ENCODE data around the gene MBNL3. TPM values are rescaled to one million over a fixed set of nuclear protein-coding genes. Genes with fewer than 3 reads are reported as not detected.
A peak's percentile ranks its signal among the peaks of the same experiment; 100 is the strongest.

Gene MBNL3
- total RNA-seq, 2 experiments from 2014 or later = 15.3 to 19.3 TPM

GRCh38 chrX:132493095-132493494, 4.3 kb upstream of the MBNL3 start:
- ATAC-seq = no peak
- ChIA-PET POLR2A (no interaction called here), CTCF (interaction anchor here (1.5 kb wide), 1 partner anchor 12 kb away, joined by 3 read pairs; no protein-coding TSS in a partner anchor)
- Mint-ChIP-seq H3K9me3 (ENCODE audit: low read depth) (no peaks in the 10 kb centered on the region), H3K4me1 (peaks cover 12% of the 10 kb centered on the region), H3K27me3 (no peaks in the 10 kb centered on the region), H3K4me3 (no peak overlapping the region), H3K27ac (no peak overlapping the region), H3K36me3 (ENCODE audit: low read depth) (no peaks in the 10 kb centered on the region)
- intact Hi-C loops (cut with DNase I, micrococcal nuclease) = no loop called here
- no peak for DNase-seq

DNA sequence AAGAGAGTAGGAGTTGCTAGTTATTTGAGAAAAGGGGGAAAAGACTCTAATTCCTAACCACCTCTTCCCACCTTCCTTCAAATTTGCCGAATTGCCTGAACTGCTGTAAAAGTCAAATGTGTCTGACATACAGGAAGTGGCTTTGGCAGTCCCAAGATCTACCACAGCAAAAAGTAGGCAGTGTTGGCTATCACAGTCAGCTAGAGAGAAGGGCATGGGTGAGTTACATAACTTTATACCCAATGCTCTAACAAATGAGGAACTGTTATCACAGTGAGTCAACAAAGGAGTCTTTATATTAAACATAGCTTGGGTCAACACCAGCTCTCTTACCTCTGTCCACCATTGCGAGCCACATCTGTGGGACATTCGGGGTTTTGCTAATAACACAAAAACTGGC, 2.4 kb upstream of the MBNL3 start:
- ChIA-PET CTCF (interaction anchor here (0.7 to 1.6 kb wide), 4 partner anchors 10 to 130 kb away, joined by 3 to 7 read pairs (median 4); no protein-coding TSS in a partner anchor), POLR2A (interaction anchor here (0.5 kb wide), 1 partner anchor 158 kb away, joined by 9 read pairs; no protein-coding TSS in a partner anchor)
- H3K36me3 Mint-ChIP-seq (ENCODE audit: low read depth) = no peaks in the 10 kb centered on the region
- H3K9me3 Mint-ChIP-seq (ENCODE audit: low read depth) = no peaks in the 10 kb centered on the region
- peak overlapping the region; percentile 86 for H3K4me3 Mint-ChIP-seq
- peaks cover 22% of the 10 kb centered on the region for H3K4me1 Mint-ChIP-seq
- no peak overlapping the region for H3K27ac Mint-ChIP-seq
- DNase-seq = peak; percentile 17
- no peaks in the 10 kb centered on the region for H3K27me3 Mint-ChIP-seq
- intact Hi-C loops (cut with DNase I, micrococcal nuclease) = no loop called here
- ATAC-seq = peak; percentile 43

DNA sequence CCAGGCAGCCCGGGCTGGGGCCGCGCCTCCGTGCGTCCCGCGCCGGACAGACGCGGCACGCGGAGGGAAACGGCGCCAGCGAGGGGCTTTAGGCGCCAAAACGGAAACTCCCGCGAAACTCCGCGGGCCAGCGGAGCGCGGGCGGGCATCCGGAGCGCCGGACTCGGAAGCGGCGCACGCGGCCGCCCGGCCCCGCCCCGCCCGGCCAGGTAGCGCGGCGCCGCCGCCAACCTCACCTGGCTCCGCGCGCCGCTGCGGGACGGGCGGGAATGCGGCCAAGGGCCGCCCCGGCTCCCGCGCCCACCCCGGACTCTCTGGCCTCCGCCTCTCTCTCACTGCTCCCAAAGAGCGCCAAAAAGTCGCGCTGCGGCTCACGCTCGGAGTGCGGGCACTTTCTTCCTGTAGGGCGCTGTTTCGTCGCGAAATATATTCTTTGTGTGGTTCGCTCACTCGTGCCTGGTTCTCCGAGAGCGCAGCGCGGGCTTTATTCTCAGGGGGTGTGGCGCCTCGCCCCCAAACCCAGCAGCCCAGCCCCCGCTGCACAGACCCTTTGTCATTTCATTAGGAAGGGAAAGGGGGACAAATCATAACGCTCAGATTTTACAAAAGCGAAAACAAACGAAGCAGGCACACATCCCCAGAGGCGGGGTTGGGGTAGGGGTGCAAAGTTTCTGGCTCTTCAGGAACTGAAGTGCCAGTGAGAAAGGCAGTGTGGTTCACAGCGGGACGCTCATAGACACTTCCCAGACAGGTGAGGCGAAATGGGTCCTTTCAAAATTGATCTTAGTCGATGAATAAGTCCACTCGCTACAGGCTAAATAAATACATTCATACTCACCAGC, 961 bp upstream of the MBNL3 start:
- no peaks in the 10 kb centered on the region for H3K9me3 Mint-ChIP-seq (ENCODE audit: low read depth)
- ChIA-PET POLR2A (interaction anchor here (0.5 to 0.7 kb wide), 2 partner anchors 47 to 456 kb away, joined by 3 to 4 read pairs; no protein-coding TSS in a partner anchor), CTCF (interaction anchor here (1.6 kb wide), 1 partner anchor 9 kb away, joined by 3 read pairs; no protein-coding TSS in a partner anchor)
- H3K4me3 Mint-ChIP-seq = peak overlapping the region; percentile 86
- H3K36me3 Mint-ChIP-seq (ENCODE audit: low read depth) = no peaks in the 10 kb centered on the region
- peak overlapping the region; percentile 91 for H3K27ac Mint-ChIP-seq
- ATAC-seq = peak; percentile 19
- H3K27me3 Mint-ChIP-seq = no peaks in the 10 kb centered on the region
- peaks cover 34% of the 10 kb centered on the region for H3K4me1 Mint-ChIP-seq
- intact Hi-C loops (cut with DNase I, micrococcal nuclease) = loop anchor here (1.0 to 10.0 kb wide), 9 partner anchors 9 to 672 kb away; partner anchors contain the start of gene STK26 (in 2 of the 2)
- DNase-seq = peak; percentile 53

GRCh38 chrX:132488180-132488705, 595 bp downstream of the MBNL3 start:
- ChIA-PET POLR2A (interaction anchor here (0.7 kb wide), 1 partner anchor 273 kb away, joined by 3 read pairs; no protein-coding TSS in a partner anchor), CTCF (no interaction called here)
- Mint-ChIP-seq H3K9me3 (ENCODE audit: low read depth) (no peaks in the 10 kb centered on the region), H3K27ac (peak overlapping the region; percentile 98), H3K4me3 (peak overlapping the region; percentile 83), H3K27me3 (no peaks in the 10 kb centered on the region), H3K4me1 (peaks cover 48% of the 10 kb centered on the region), H3K36me3 (ENCODE audit: low read depth) (no peaks in the 10 kb centered on the region)
- ATAC-seq (peak; percentile 63), DNase-seq (peak; percentile 55)
- intact Hi-C loops (cut with DNase I, micrococcal nuclease) = loop anchor here (1.0 to 10.0 kb wide), 8 partner anchors 8 to 671 kb away; partner anchors contain the start of gene STK26 (in 2 of the 2)

GRCh38 chrX:132486599-132487178, 2.1 kb downstream of the MBNL3 start:
- DNase-seq (no peak), ATAC-seq (no peak)
- intact Hi-C loops (cut with DNase I, micrococcal nuclease) = loop anchor here (5.0 to 10.0 kb wide), 7 partner anchors 128 to 669 kb away; partner anchors contain the start of gene STK26 (in 2 of the 2)
- H3K27ac Mint-ChIP-seq = peak overlapping the region; percentile 6
- no peaks in the 10 kb centered on the region for H3K27me3 Mint-ChIP-seq
- CTCF ChIA-PET = no interaction called here
- H3K4me1 Mint-ChIP-seq = peaks cover 54% of the 10 kb centered on the region
- H3K4me3 Mint-ChIP-seq = no peak overlapping the region
- no peaks in the 10 kb centered on the region for H3K36me3 Mint-ChIP-seq (ENCODE audit: low read depth)
- POLR2A ChIA-PET = interaction anchor here (0.6 kb wide), 1 partner anchor 35 kb away, joined by 4 read pairs; no protein-coding TSS in a partner anchor
- H3K9me3 Mint-ChIP-seq (ENCODE audit: low read depth) = no peaks in the 10 kb centered on the region

GRCh38 chrX:132483951-132484350, 4.9 kb downstream of the MBNL3 start:
- DNase-seq = no peak
- H3K36me3 Mint-ChIP-seq (ENCODE audit: low read depth) = no peaks in the 10 kb centered on the region
- H3K9me3 Mint-ChIP-seq (ENCODE audit: low read depth) = no peaks in the 10 kb centered on the region
- peaks cover 61% of the 10 kb centered on the region for H3K4me1 Mint-ChIP-seq
- POLR2A ChIA-PET = no interaction called here
- no peak for ATAC-seq
- CTCF ChIA-PET = interaction anchor here (0.6 kb wide), 2 partner anchors 13 to 23 kb away, joined by 3 read pairs; no protein-coding TSS in a partner anchor
- H3K27me3 Mint-ChIP-seq = no peaks in the 10 kb centered on the region
- intact Hi-C loops (cut with DNase I, micrococcal nuclease) = loop anchor here (5.0 to 10.0 kb wide), 4 partner anchors 131 to 459 kb away; partner anchors contain the start of genes RAP2C (in 1 of the 2) and STK26 (in 1 of the 2)
- H3K27ac Mint-ChIP-seq = no peak overlapping the region
- no peak overlapping the region for H3K4me3 Mint-ChIP-seq

- DNase-seq = no peak
- Mint-ChIP-seq H3K27ac (no peak overlapping the region), H3K4me1 (peaks cover 61% of the 10 kb centered on the region), H3K9me3 (ENCODE audit: low read depth) (no peaks in the 10 kb centered on the region), H3K36me3 (ENCODE audit: low read depth) (no peaks in the 10 kb centered on the region), H3K4me3 (no peak overlapping the region), H3K27me3 (no peaks in the 10 kb centered on the region)
- ATAC-seq = no peak
- ChIA-PET POLR2A (no interaction called here), CTCF (interaction anchor here (0.6 kb wide), 2 partner anchors 13 to 24 kb away, joined by 3 read pairs; no protein-coding TSS in a partner anchor)
- intact Hi-C loops (cut with DNase I, micrococcal nuclease) = loop anchor here (5.0 to 10.0 kb wide), 4 partner anchors 131 to 459 kb away; partner anchors contain the start of genes RAP2C (in 1 of the 2) and STK26 (in 1 of the 2)
These were observed 5.3 kb downstream of the MBNL3 start for GRCh38 chrX:132483488-132483887.

- no peak for ATAC-seq
- H3K9me3 Mint-ChIP-seq (ENCODE audit: low read depth) = no peaks in the 10 kb centered on the region
- no peaks in the 10 kb centered on the region for H3K36me3 Mint-ChIP-seq (ENCODE audit: low read depth)
- no peak for DNase-seq
- POLR2A ChIA-PET = no interaction called here
- H3K4me3 Mint-ChIP-seq = no peak overlapping the region
- intact Hi-C loops (cut with DNase I, micrococcal nuclease) = loop anchor here (5.0 to 10.0 kb wide), 4 partner anchors 132 to 458 kb away; partner anchors contain the start of genes RAP2C (in 1 of the 2) and STK26 (in 1 of the 2)
- H3K27me3 Mint-ChIP-seq = no peaks in the 10 kb centered on the region
- H3K4me1 Mint-ChIP-seq = peaks cover 61% of the 10 kb centered on the region
- CTCF ChIA-PET = no interaction called here
- H3K27ac Mint-ChIP-seq = no peak overlapping the region
These were observed 6.2 kb downstream of the MBNL3 start for GRCh38 chrX:132482632-132483031.

- ATAC-seq = peak; percentile 11
- Mint-ChIP-seq H3K27ac (peak overlapping the region; percentile 98), H3K4me1 (peaks cover 61% of the 10 kb centered on the region), H3K4me3 (peak overlapping the region; percentile 70), H3K9me3 (ENCODE audit: low read depth) (no peaks in the 10 kb centered on the region), H3K36me3 (ENCODE audit: low read depth) (no peaks in the 10 kb centered on the region), H3K27me3 (no peaks in the 10 kb centered on the region)
- intact Hi-C loops (cut with DNase I, micrococcal nuclease) = loop anchor here (5.0 to 10.0 kb wide), 4 partner anchors 133 to 457 kb away; partner anchors contain the start of genes RAP2C (in 1 of the 2) and STK26 (in 1 of the 2)
- no peak for DNase-seq
- CTCF ChIA-PET = interaction anchor here (0.6 to 1.6 kb wide), 5 partner anchors 9 to 262 kb away, joined by 3 to 5 read pairs (median 3); partner anchors contain the start of gene RAP2C
- POLR2A ChIA-PET = no interaction called here
These were observed 7.4 kb downstream of the MBNL3 start for GRCh38 chrX:132481449-132481848.

- intact Hi-C loops (cut with DNase I, micrococcal nuclease) = loop anchor here (1.0 to 10.0 kb wide), 6 partner anchors 8 to 456 kb away; partner anchors contain the start of genes MBNL3 (in 1 of the 2), RAP2C (in 1 of the 2) and STK26 (in 1 of the 2)
- Mint-ChIP-seq H3K9me3 (ENCODE audit: low read depth) (no peaks in the 10 kb centered on the region), H3K4me3 (peak overlapping the region; percentile 70), H3K36me3 (ENCODE audit: low read depth) (no peaks in the 10 kb centered on the region), H3K4me1 (peaks cover 55% of the 10 kb centered on the region), H3K27me3 (no peaks in the 10 kb centered on the region), H3K27ac (peak overlapping the region; percentile 98)
- CTCF ChIA-PET = interaction anchor here (0.6 to 1.6 kb wide), 6 partner anchors 10 to 261 kb away, joined by 3 to 5 read pairs (median 3); partner anchors contain the start of gene RAP2C
- ATAC-seq (peak; percentile 81), DNase-seq (peak; percentile 50)
- POLR2A ChIA-PET = no interaction called here
These were observed 8.1 kb downstream of the MBNL3 start for GRCh38 chrX:132480581-132481203.

All from activated CD4-positive, alpha-beta T cell treated with anti-CD3 and anti-CD28 coated beads for 36 hours (primary cell).